Parathyroid adenoma (tissue), 2 donors: ENCODE measurements around the gene TIMP1.

Experiments
- H2AFZ ChIP-seq: fragments of 300-600 bp; sonication (generic); one replicate; pipeline ENCODE4 v1.7.0; 2017; ENCODE audit warnings: antibody characterized with exemption, mild to moderate bottlenecking
- H3K27ac ChIP-seq: fragments of 300-600 bp; sonication (generic); one replicate; pipeline ENCODE4 v1.7.0; 2017
- H3K27me3 ChIP-seq: fragments of 300-600 bp; sonication (generic); one replicate; pipeline ENCODE4 v1.7.0; 2017; ENCODE audit warnings: low read length; ENCODE audit not compliant: control insufficient read depth, insufficient read depth
- H3K36me3 ChIP-seq: fragments of 300-600 bp; sonication (generic); one replicate; pipeline ENCODE4 v1.7.0; 2017; ENCODE audit warnings: low read length; ENCODE audit not compliant: control insufficient read depth, insufficient read depth
- H3K4me1 ChIP-seq: fragments of 300-600 bp; sonication (generic); one replicate; pipeline ENCODE4 v1.7.0; 2017; ENCODE audit warnings: control low read depth
- H3K4me2 ChIP-seq: fragments of 300-600 bp; sonication (generic); one replicate; pipeline ENCODE4 v1.7.0; 2017; ENCODE audit warnings: low read length
- H3K4me3 ChIP-seq: fragments of 300-600 bp; sonication (generic); one replicate; pipeline ENCODE4 v1.7.0; 2017; ENCODE audit warnings: low read depth, low read length
- H3K79me2 ChIP-seq: fragments of 300-600 bp; sonication (generic); one replicate; pipeline ENCODE4 v1.7.0; 2017; ENCODE audit warnings: control low read depth
- H3K9ac ChIP-seq: fragments of 300-600 bp; sonication (generic); one replicate; pipeline ENCODE4 v1.7.0; 2017; ENCODE audit warnings: mild to moderate bottlenecking
- H3K9me3 ChIP-seq: fragments of 300-600 bp; sonication (generic); one replicate; pipeline ENCODE4 v1.7.0; 2017; ENCODE audit warnings: low read length; ENCODE audit not compliant: control insufficient read depth
- TF ChIP-seq, protein P1 (sequence below): fragments of 300-600 bp; sonication (generic); IDR thresholded peaks from one replicate; pipeline ENCODE4 v1.7.0; 2017; ENCODE audit warnings: antibody characterized with exemption, mild to moderate bottlenecking
- donor health status: primary hyperparathyroidism.

Gene TIMP1

GRCh38 chrX:47566841-47567240 lies 15.4 kb upstream of the TIMP1 start:
- H3K4me1 ChIP-seq, result no peaks in the 10 kb centered on the region
- peaks cover 2% of the 10 kb centered on the region for H3K79me2 ChIP-seq
- H3K36me3 ChIP-seq, result no peaks in the 10 kb centered on the region
- no peak overlapping the region for H3K4me2 ChIP-seq
- no peaks in the 10 kb centered on the region for H3K9me3 ChIP-seq
- H2AFZ ChIP-seq, result no peak overlapping the region
- TF ChIP-seq, protein P1, sequence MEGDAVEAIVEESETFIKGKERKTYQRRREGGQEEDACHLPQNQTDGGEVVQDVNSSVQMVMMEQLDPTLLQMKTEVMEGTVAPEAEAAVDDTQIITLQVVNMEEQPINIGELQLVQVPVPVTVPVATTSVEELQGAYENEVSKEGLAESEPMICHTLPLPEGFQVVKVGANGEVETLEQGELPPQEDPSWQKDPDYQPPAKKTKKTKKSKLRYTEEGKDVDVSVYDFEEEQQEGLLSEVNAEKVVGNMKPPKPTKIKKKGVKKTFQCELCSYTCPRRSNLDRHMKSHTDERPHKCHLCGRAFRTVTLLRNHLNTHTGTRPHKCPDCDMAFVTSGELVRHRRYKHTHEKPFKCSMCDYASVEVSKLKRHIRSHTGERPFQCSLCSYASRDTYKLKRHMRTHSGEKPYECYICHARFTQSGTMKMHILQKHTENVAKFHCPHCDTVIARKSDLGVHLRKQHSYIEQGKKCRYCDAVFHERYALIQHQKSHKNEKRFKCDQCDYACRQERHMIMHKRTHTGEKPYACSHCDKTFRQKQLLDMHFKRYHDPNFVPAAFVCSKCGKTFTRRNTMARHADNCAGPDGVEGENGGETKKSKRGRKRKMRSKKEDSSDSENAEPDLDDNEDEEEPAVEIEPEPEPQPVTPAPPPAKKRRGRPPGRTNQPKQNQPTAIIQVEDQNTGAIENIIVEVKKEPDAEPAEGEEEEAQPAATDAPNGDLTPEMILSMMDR, result no peak
- no peaks in the 10 kb centered on the region for H3K27me3 ChIP-seq
- no peak overlapping the region for H3K9ac ChIP-seq
- H3K4me3 ChIP-seq, result no peak overlapping the region
- H3K27ac ChIP-seq, result no peak overlapping the region

- Histone ChIP-seq H2AFZ (no peak overlapping the region), H3K4me2 (no peak overlapping the region), H3K4me1 (no peaks in the 10 kb centered on the region), H3K36me3 (no peaks in the 10 kb centered on the region), H3K79me2 (no peaks in the 10 kb centered on the region), H3K4me3 (no peak overlapping the region), H3K27me3 (no peaks in the 10 kb centered on the region), H3K27ac (no peak overlapping the region), H3K9me3 (no peaks in the 10 kb centered on the region), H3K9ac (no peak overlapping the region)
- TF ChIP-seq, protein P1, result peak; percentile 29
These were observed 13.5 kb upstream of the TIMP1 start for GRCh38 chrX:47568656-47569295.

DNA sequence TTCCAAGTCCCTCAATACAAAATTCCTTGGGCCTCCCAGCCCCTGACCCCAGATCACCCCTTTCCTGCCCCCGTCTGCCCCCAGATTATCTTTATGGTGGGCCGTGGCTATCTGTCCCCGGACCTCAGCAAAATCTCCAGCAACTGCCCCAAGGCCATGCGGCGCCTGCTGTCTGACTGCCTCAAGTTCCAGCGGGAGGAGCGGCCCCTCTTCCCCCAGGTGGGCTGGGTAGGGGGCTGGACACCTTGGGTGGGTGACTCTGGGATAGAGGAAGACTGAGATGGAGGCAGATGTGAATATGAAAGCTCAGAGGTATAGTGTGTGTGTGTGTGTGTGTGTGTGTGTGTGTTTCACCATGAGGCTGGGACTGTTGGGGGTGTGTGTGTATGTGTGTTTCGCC lies 11.4 kb upstream of the TIMP1 start:
- Histone ChIP-seq H3K9ac (no peak overlapping the region), H3K4me1 (no peaks in the 10 kb centered on the region), H3K4me3 (no peak overlapping the region), H3K4me2 (no peak overlapping the region), H3K36me3 (no peaks in the 10 kb centered on the region), H2AFZ (no peak overlapping the region), H3K9me3 (no peaks in the 10 kb centered on the region), H3K27ac (no peak overlapping the region), H3K79me2 (no peaks in the 10 kb centered on the region), H3K27me3 (no peaks in the 10 kb centered on the region)
- TF ChIP-seq, protein P1, result no peak

DNA sequence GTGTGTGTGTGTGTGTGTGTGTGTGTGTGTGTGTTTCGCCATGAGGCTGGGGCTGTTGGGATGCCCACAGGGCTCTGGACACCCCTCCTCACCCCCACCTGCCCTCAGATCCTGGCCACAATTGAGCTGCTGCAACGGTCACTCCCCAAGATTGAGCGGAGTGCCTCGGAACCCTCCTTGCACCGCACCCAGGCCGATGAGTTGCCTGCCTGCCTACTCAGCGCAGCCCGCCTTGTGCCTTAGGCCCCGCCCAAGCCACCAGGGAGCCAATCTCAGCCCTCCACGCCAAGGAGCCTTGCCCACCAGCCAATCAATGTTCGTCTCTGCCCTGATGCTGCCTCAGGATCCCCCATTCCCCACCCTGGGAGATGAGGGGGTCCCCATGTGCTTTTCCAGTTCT lies 11.0 kb upstream of the TIMP1 start:
- Histone ChIP-seq H3K36me3 (no peaks in the 10 kb centered on the region), H3K4me3 (no peak overlapping the region), H3K79me2 (no peaks in the 10 kb centered on the region)

DNA sequence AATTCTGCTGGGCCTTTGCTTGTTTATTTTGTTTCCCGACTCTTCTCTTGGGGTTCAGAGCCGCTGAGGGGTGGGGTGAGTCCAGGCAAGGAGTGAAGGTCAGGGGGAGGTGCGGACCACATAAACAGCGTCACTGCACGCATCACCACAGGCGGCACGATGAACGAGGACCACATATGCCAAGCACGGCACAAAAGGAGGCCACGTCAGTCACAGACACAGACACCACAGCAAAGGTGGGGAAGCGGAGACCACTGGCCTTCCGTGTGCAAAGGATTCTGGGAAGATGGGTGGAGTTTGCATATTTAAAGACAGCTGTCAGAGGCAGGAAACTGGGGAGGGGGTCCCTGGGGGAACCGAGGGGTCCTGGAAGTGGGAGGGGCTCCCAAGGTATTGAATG lies 10.3 kb upstream of the TIMP1 start:
- Histone ChIP-seq H3K4me2 (no peak overlapping the region), H3K79me2 (no peaks in the 10 kb centered on the region), H3K4me3 (no peak overlapping the region), H3K27me3 (no peaks in the 10 kb centered on the region), H3K27ac (no peak overlapping the region), H2AFZ (no peak overlapping the region), H3K9ac (no peak overlapping the region), H3K4me1 (no peaks in the 10 kb centered on the region), H3K9me3 (no peaks in the 10 kb centered on the region), H3K36me3 (no peaks in the 10 kb centered on the region)
- TF ChIP-seq, protein P1, result no peak

More for the DNA sequence above, 11.0 kb upstream of the TIMP1 start:
- Histone ChIP-seq H3K9ac (no peak overlapping the region), H3K4me1 (no peaks in the 10 kb centered on the region), H2AFZ (no peak overlapping the region), H3K27ac (no peak overlapping the region), H3K9me3 (no peaks in the 10 kb centered on the region), H3K4me2 (no peak overlapping the region), H3K27me3 (no peaks in the 10 kb centered on the region)
- TF ChIP-seq, protein P1, result no peak
